Retinal pigment epithelial cell (primary cell): ENCODE results near the gene G6PD.
"Not testable (repeated sequence)": the region's sequence is repeated elsewhere in the genome, so short reads cannot be mapped to it uniquely, and the experiment has no call there.

Experiments
- DNase-seq: peaks from one replicate; pipeline ENCODE4 v3.0.0-alpha.2; 2010; ENCODE audit warnings: low read depth
- H3K4me3 ChIP-seq: 2 replicates; pipeline ENCODE4 v1.5.1; 2011; ENCODE audit warnings: mild to moderate bottlenecking, low read length, control low read depth, moderate library complexity
- TF ChIP-seq, protein P1 (sequence below): conservative IDR thresholded peaks from 2 replicates; pipeline ENCODE4 v1.5.1; 2011; ENCODE audit warnings: low read depth, low read length, control low read depth, inconsistent platforms

G6PD gene

GRCh38 chrX:154560326-154560725, 13.7 kb upstream of the G6PD start:
- not testable (repeated sequence) for H3K4me3 ChIP-seq, DNase-seq

- DNase-seq = not testable (repeated sequence)
Measured at GRCh38 chrX:154558896-154559295, 12.2 kb upstream of the G6PD start.

DNA sequence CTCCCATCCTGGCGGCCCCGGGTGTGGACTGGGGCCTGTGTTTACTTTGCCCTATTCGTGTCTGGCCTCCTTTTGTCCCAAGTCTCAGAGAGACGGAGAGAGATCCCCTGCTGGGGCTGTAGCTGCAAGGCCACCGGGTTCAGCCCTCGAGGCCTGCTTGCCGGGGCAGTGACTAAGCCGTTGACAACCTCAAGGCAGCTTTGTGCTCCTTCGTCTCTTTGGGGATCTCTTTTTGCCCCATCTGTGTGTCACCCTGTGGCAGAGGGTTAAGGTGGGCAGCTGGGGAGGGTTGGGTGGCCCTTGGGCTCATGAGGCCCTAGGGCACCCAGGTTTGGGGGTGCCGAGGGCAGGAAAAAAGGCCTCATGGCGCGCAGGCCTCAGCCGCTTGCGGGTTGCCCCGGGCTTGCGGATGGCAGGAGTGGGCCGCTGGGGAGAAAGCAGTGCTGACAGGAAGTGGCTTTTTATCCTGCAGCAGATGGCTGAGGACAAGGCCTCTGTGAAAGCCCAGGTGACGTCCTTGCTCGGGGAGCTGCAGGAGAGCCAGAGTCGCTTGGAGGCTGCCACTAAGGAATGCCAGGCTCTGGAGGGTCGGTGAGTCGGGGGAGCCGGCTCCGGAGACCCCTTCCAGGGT, 11.5 kb upstream of the G6PD start:
- H3K4me3 ChIP-seq, DNase-seq: not testable (repeated sequence)

More at GRCh38 chrX:154558896-154559295, 12.2 kb upstream of the G6PD start:
- H3K4me3 ChIP-seq = not testable (repeated sequence)

GRCh38 chrX:154552112-154552806, 5.6 kb upstream of the G6PD start:
- H3K4me3 ChIP-seq, DNase-seq: not testable (repeated sequence)

DNA sequence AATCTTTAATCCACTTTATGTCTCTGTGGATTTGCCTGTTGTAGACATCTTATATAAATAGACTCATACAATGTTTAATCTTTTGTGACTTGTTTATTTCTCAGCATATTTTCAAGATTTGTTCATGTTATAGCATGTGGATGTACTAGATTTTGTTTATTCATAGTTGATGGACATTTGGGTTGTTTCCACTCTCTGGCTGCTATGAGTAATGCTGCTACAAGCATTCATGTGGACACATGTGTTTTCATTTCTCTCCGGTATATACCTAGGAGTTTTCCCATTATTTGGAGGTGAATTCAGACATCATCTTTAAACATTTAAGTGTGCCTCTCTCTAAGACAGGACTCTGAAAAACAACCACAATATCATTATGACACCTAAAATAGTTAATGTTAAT, 3.1 kb upstream of the G6PD start:
- H3K4me3 ChIP-seq = no peak overlapping the region
- TF ChIP-seq, protein P1, sequence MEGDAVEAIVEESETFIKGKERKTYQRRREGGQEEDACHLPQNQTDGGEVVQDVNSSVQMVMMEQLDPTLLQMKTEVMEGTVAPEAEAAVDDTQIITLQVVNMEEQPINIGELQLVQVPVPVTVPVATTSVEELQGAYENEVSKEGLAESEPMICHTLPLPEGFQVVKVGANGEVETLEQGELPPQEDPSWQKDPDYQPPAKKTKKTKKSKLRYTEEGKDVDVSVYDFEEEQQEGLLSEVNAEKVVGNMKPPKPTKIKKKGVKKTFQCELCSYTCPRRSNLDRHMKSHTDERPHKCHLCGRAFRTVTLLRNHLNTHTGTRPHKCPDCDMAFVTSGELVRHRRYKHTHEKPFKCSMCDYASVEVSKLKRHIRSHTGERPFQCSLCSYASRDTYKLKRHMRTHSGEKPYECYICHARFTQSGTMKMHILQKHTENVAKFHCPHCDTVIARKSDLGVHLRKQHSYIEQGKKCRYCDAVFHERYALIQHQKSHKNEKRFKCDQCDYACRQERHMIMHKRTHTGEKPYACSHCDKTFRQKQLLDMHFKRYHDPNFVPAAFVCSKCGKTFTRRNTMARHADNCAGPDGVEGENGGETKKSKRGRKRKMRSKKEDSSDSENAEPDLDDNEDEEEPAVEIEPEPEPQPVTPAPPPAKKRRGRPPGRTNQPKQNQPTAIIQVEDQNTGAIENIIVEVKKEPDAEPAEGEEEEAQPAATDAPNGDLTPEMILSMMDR = no peak
- no peak for DNase-seq

DNA sequence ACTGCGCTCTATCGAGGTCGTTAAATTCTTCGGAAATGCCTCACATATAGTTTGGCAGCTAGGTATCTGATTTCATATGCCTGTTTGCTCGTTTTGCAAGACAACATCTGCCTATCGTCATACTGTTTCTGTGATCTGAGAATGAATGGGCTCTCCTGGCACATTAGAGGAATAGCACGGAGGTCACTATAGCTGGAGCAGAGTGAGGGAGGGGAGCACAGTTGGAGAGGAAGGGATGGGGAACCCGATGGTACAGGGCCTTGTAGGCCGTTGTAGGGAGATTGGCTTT, 1.3 kb upstream of the G6PD start:
- TF ChIP-seq, protein P1 = no peak
- DNase-seq = no peak
- peak overlapping the region; percentile 69 for H3K4me3 ChIP-seq

DNA sequence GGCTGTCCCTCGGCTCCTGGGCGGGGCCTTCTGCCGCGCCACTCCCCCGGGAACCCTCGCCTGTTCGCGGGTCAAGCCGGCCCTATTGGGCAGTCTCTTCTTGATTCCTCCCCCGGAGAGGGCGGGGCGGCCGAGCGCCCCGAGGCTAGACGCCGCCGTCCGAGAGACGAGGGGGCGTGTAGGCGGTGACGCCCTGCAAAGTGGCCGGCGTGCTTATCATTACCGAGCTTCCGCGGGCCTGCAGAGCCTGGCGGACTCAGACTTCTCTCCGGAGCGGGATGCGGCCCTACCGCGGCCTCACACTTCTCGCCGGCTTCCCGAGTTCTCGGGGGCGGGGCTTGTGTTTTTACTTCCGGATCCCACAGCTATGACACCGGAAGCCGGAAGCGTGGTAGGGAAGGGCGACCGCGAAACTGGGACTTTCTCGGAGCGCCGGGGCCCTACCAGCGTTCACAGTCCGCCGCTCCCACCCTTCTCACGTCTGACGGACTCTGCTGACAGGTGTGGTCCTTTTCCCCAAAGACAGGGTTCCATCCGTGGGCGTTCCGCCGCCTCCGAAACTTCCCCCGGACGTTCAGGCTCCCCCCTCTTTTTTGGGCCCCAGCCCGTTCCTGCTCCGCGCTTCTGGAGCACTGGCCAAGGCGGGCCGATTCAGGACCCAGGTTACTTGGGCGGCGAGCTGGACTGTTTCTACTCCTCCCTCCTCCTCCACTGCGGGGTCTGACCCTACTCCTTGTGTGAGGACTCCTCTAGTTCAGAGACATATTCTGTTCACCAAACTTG, 790 bp upstream of the G6PD start, which contains the start of gene IKBKG:
IKBKG (plus strand) TSS at position 376 of the 783 bp plus-strand sequence. CDS start 4,383 bp downstream, outside the sequence.
- TF ChIP-seq, protein P1 = no peak
- H3K4me3 ChIP-seq = peak within 1 kb of the TSS; percentile 69
- peak; percentile 49 for DNase-seq

DNA sequence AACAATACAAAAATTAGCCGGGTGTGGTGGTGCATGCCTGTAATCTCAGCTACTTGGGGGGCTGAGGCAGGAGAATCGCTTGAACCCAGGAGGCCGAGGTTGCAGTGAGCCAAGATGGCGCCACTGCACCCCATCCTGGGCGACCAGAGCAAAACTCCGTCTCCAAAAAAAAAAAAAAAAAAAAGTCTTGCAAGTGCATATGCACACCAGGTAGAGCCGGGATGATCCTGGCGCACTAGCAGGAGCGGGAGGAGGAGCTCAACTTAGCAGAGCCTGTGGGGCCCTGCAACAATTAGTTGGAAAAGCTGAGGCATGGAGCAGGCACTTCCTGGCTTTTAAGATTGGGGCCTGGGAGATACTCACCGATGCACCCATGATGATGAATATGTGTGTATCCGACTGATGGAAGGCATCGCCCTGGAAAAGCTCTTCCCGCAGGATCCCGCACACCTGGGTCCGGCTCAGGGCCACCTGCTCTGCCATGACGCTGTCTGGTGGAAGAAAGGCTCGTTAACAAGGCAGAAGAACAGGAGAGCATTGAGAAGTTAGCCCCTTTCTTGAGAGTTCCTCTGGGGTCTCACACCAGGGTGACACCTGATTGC, 872 bp downstream of the G6PD start:
- TF ChIP-seq, protein P1 = no peak
- DNase-seq = no peak
- peak overlapping the region; percentile 52 for H3K4me3 ChIP-seq
